Activated T-helper 2 cell treated with anti-CD3 and anti-CD28 coated beads, Interferon-gamma antibody, Interleukin-2, Interleukin-4, amounts not matched to agents 10 μg/mL and 5 μg/mL and 100 μg/mL, durations not matched to agents 14 hours and 24 hours and 36 hours (primary cell): Measurements from ENCODE around the gene APOA4. TPM values are rescaled to one million over a fixed set of nuclear protein-coding genes. Genes with fewer than 3 reads are reported as not detected.

Experiments used
- DNase-seq: peaks from one replicate; pipeline ENCODE4 v3.0.0; 2021; ENCODE audit warnings: low spot score
- H3K27ac Mint-ChIP-seq: one replicate; pipeline ENCODE4 v1.8.0; 2021; ENCODE audit warnings: mixed read lengths
- H3K27me3 Mint-ChIP-seq: one replicate; pipeline ENCODE4 v1.8.0; 2021; ENCODE audit warnings: low read depth, mixed read lengths
- H3K36me3 Mint-ChIP-seq: one replicate; pipeline ENCODE4 v1.8.0; 2021; ENCODE audit warnings: low read depth, mixed read lengths
- H3K4me1 Mint-ChIP-seq: one replicate; pipeline ENCODE4 v1.8.0; 2021; ENCODE audit warnings: low read depth, mixed read lengths
- H3K4me3 Mint-ChIP-seq: one replicate; pipeline ENCODE4 v1.8.0; 2021; ENCODE audit warnings: low read depth, mild to moderate bottlenecking, moderate library complexity, mixed read lengths
- H3K9me3 Mint-ChIP-seq: one replicate; pipeline ENCODE4 v1.8.0; 2021; ENCODE audit warnings: mixed read lengths
- intact Hi-C: fragments of 100-400 bp; cut with micrococcal nuclease; formaldehyde crosslinking; loops from one replicate; pipeline ENCODE4 v1.15.1; 2023
- total RNA-seq: library from RNA; stranded (reverse); gene quantifications from 2 replicates; pipeline ENCODE4 v1.2.3, GENCODE V29; 2022

Gene APOA4
- total RNA-seq, 1 donor from 2014 or later: not detected

DNA sequence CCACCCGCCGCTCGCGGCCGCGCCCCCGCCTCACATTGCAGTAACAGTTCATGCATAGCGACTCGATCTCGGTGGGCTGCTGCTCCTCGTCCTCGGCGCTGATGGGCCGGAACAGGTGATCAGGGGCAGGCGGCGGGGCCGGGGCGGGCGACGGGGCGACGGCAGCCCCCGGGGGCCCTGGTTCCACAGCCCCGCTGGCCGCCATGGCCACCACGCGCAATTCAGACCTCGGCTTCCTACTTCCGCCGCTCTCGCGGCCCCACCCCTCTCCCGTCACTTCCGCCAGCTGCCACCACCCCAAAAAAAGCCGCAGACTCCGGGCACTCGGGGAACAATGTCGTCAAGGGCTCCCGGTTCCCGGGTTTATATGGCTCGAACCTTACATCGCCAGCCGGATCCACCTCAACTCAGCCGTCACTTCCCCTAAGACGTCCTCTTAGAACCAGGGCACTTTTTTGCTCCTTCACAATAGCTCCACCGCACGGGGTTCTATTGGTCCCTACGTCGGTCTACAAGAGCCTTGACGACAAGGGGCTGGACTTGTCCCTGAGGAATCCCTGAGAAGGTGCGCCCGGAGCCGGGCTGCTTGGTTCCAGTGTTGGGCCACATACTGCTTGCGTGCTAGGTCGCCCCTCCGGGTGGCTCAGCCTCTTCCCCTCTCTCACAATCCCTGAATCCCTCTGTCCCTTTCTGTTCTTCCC, 35.2 kb downstream of the APOA4 start, which contains the start of gene ZPR1:
TSS of gene ZPR1 (minus strand) at position 238 of the 701 bp plus-strand sequence. CDS start at position 205, 33 bp downstream.
- Mint-ChIP-seq H3K4me3 (peak within 1 kb of the TSS; percentile 90), H3K27me3 (no peaks in the 10 kb centered on the region), H3K9me3 (no peaks in the 10 kb centered on the region), H3K36me3 (peaks cover 41% of the 10 kb centered on the region), H3K4me1 (peaks cover 44% of the 10 kb centered on the region), H3K27ac (peak within 1 kb of the TSS; percentile 81)
- DNase-seq: peak; percentile 83
- intact Hi-C loops: loop anchor here (1.0 to 5.0 kb wide), 4 partner anchors 15 to 444 kb away; partner anchors contain the start of genes PCSK7, RNF214 and SIK3

DNA sequence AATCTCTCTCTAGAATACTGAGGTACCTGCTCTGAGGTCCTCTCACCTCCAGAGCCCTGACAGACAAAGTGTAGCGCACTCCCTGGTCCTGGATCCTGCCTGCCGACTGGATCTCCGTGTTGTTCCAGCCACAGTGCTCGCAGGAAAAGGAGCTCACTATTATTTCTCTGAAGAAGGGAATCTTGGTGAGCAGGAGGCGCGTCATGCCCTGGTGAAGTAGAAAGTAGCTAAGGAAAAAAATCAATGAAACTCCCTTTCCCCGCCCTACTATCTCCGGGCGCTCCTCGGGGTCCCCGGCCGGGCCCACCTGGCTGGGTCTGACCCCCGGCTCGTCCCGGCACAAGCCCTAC, 35.7 kb downstream of the APOA4 start:
- DNase-seq: no peak
- Mint-ChIP-seq H3K27ac (peak overlapping the region; percentile 81), H3K9me3 (no peaks in the 10 kb centered on the region), H3K27me3 (no peaks in the 10 kb centered on the region), H3K4me1 (peaks cover 48% of the 10 kb centered on the region), H3K4me3 (peak overlapping the region; percentile 90), H3K36me3 (peaks cover 47% of the 10 kb centered on the region)
- intact Hi-C loops: loop anchor here (5.0 kb wide), 2 partner anchors 65 to 445 kb away; partner anchors contain the start of genes PCSK7 and RNF214

DNA sequence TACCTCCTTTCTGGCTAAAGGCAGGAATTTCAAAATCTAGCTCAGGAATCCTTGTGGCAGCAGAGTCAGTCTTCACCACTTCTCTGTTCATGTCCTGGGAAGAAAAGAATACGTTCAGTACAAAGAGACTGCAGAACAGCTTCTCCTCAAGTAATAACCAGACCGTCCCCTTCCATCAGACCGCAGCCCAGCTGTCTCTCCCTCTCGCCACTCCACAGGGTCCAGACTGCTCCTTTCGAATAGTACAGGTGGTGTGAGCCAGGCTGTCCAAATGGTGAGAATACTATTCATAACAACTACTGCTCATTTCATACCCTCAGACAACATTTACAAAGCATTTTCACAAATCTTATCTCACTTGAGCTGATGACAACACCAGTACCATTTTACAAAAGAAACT, 36.1 kb downstream of the APOA4 start:
- peaks cover 51% of the 10 kb centered on the region for H3K4me1 Mint-ChIP-seq
- peaks cover 51% of the 10 kb centered on the region for H3K36me3 Mint-ChIP-seq
- peak overlapping the region; percentile 81 for H3K27ac Mint-ChIP-seq
- DNase-seq: no peak
- intact Hi-C loops: loop anchor here (5.0 kb wide), 2 partner anchors 65 to 445 kb away; partner anchors contain the start of genes PCSK7 and RNF214
- H3K4me3 Mint-ChIP-seq: peak overlapping the region; percentile 90
- H3K27me3 Mint-ChIP-seq: no peaks in the 10 kb centered on the region
- no peaks in the 10 kb centered on the region for H3K9me3 Mint-ChIP-seq

DNA sequence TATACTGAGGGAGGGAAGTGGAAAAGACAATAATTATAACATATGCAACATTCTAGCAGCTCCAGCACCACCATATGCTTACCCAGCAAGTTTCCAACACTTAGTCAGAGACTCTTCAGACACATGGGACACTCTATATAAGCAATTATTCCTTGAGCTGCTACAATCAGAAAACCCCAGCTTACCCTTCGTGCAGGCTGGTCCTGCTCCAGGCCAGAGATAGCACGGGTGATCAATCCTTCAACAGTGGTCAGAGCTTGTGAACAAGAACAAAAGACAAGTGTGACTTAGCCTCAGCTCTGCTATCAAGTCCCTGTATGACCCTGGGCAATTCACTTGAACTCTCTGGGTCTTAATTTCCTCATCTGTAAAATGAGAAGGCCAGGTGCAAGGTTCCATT, 36.8 kb downstream of the APOA4 start:
- intact Hi-C loops: loop anchor here (5.0 kb wide), 2 partner anchors 66 to 446 kb away; partner anchors contain the start of genes PCSK7 and RNF214
- DNase-seq: no peak
- H3K36me3 Mint-ChIP-seq: peaks cover 57% of the 10 kb centered on the region
- H3K9me3 Mint-ChIP-seq: no peaks in the 10 kb centered on the region
- no peak overlapping the region for H3K27ac Mint-ChIP-seq
- no peaks in the 10 kb centered on the region for H3K27me3 Mint-ChIP-seq
- H3K4me3 Mint-ChIP-seq: peak overlapping the region; percentile 90
- H3K4me1 Mint-ChIP-seq: peaks cover 53% of the 10 kb centered on the region

DNA sequence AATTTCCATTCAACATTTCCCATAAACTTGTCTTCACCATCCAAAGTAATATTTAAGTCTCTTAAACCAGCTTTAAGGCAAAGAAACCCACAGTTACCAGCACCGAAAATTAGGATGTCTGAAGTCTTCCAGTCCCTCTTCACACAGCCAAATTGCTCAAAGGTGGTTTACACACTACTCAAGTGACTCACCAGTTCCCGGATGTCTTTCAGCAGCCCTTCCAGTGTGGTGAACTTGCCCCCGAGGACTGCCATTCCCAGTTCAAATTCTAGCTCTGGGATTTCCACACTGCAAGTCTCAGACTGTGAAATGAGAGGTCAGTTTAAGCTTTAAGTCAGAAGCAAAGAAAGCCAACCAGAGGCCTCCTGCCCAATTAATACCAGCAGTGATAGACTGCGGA, 40.4 kb downstream of the APOA4 start:
- no peak for DNase-seq
- peaks cover 55% of the 10 kb centered on the region for H3K4me1 Mint-ChIP-seq
- no peak overlapping the region for H3K4me3 Mint-ChIP-seq
- no peaks in the 10 kb centered on the region for H3K9me3 Mint-ChIP-seq
- H3K36me3 Mint-ChIP-seq: peaks cover 91% of the 10 kb centered on the region
- no peaks in the 10 kb centered on the region for H3K27me3 Mint-ChIP-seq
- peak overlapping the region; percentile 19 for H3K27ac Mint-ChIP-seq
- intact Hi-C loops: no loop called here

DNA sequence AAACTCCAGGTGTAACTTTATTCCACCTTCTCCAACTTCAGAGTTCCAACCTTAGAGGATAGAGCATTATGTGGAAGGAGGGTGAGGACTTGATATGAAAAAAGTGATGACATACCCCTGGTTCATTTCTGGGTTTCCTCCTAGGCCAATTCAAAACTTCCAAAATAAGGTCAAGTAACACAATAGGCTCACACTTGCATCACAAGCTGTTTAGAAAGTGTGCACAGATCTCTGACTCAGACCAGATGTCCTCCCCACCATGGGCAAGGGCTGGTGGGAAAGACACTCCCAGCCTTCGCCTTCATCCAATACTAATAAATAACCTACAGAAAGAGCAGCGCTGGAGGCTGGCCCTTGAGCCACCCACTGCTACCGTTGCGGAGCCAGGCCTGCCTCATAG, 44.5 kb downstream of the APOA4 start:
- Mint-ChIP-seq H3K27ac (no peak overlapping the region), H3K27me3 (no peaks in the 10 kb centered on the region), H3K36me3 (peaks cover 76% of the 10 kb centered on the region), H3K9me3 (no peaks in the 10 kb centered on the region), H3K4me1 (peaks cover 56% of the 10 kb centered on the region), H3K4me3 (no peak overlapping the region)
- DNase-seq: no peak
- intact Hi-C loops: no loop called here

DNA sequence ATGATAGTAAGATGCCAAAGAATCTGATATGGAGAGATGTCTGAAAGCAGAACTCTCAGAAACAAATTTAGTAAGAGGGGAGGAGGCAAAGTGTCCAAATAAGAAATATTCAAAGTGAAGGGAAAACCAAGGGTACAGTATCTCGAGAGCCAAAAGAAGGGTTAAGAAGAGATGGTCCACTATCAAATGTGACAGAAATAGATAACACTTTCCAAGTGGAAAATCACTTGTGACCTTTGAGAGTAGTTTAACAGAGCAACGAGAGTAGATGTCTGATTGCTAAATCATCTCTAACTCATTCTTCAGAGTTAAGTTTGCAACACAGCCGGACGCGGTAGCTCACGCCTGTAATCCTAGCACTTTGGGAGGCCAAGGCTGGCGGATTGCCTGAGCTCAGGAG, 46.0 kb downstream of the APOA4 start:
- Mint-ChIP-seq H3K4me3 (no peak overlapping the region), H3K9me3 (no peaks in the 10 kb centered on the region), H3K36me3 (peaks cover 61% of the 10 kb centered on the region), H3K27ac (peak overlapping the region; percentile 71), H3K27me3 (no peaks in the 10 kb centered on the region), H3K4me1 (peaks cover 46% of the 10 kb centered on the region)
- intact Hi-C loops: no loop called here
- DNase-seq: no peak

DNA sequence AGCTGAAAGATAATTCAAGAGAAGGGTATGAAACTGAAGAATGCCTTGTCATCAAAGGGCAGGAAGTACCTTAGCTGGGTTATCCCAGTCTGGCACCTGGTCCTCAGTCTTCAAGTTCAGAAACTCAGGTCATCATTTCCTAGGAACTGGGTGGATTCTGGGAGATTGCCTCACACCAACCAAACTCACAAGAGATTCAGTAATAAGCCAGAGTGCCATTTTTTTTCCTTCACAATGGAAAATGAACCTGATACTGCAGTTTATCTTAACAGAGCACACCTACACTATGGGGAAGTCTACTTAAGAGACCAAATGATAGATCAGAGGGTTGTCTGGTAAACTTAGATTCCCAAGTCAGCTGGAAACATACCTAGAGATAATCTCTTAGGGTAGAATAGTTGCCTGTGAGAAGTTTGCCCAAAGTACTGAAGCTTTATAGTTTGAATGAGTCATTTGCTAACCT, 46.6 kb downstream of the APOA4 start:
- peaks cover 50% of the 10 kb centered on the region for H3K4me1 Mint-ChIP-seq
- no peaks in the 10 kb centered on the region for H3K9me3 Mint-ChIP-seq
- no peak for DNase-seq
- H3K27me3 Mint-ChIP-seq: no peaks in the 10 kb centered on the region
- H3K4me3 Mint-ChIP-seq: no peak overlapping the region
- H3K27ac Mint-ChIP-seq: peak overlapping the region; percentile 71
- H3K36me3 Mint-ChIP-seq: peaks cover 56% of the 10 kb centered on the region
- intact Hi-C loops: no loop called here

DNA sequence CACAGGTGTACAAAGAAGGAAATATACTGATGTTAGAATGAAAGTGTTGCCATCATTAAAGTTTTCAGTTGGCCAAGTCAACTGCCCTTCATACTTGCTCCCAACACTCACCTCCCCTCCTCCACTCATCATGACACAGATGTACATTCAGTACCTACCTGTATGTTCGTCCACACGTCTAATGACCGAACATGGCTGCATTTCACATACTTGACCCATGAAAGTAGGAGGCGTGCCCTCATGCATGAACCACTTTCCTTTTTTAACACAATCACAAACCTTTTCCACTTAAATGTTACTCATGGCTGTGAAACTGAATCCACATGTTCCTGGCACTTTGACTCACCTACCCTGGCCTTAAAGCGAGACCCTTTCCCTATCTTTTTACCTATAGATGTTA, 47.1 kb downstream of the APOA4 start:
- H3K9me3 Mint-ChIP-seq: no peaks in the 10 kb centered on the region
- no peak for DNase-seq
- no peak overlapping the region for H3K4me3 Mint-ChIP-seq
- peak overlapping the region; percentile 71 for H3K27ac Mint-ChIP-seq
- H3K36me3 Mint-ChIP-seq: peaks cover 51% of the 10 kb centered on the region
- no peaks in the 10 kb centered on the region for H3K27me3 Mint-ChIP-seq
- intact Hi-C loops: no loop called here
- H3K4me1 Mint-ChIP-seq: peaks cover 50% of the 10 kb centered on the region

DNA sequence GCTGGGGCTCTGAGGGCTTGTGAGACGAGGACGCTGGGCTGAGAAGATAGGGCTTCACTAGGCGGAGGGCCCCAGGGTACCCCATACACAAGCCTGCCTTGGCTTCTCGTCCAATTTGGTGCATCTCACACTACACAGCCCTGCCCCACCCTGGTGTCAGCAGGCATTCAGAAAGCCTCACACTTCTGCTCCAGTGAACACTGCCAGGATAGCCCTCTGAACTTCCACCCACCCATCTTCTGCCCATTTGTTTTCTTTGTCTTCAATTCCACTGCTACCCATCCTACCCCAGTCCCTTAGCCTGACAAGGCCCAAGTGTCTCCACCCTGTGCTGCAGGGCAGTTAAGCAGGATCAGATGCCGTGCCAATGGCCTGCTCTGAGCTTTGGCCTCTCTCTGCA, 48.4 kb downstream of the APOA4 start:
- no peak for DNase-seq
- H3K27me3 Mint-ChIP-seq: no peaks in the 10 kb centered on the region
- peak overlapping the region; percentile 47 for H3K4me3 Mint-ChIP-seq
- intact Hi-C loops: loop anchor here (5.0 kb wide), 1 partner anchor 368 kb away; the partner anchor contains the start of gene PAFAH1B2
- H3K27ac Mint-ChIP-seq: peak overlapping the region; percentile 16
- peaks cover 49% of the 10 kb centered on the region for H3K4me1 Mint-ChIP-seq
- peaks cover 48% of the 10 kb centered on the region for H3K36me3 Mint-ChIP-seq
- no peaks in the 10 kb centered on the region for H3K9me3 Mint-ChIP-seq

DNA sequence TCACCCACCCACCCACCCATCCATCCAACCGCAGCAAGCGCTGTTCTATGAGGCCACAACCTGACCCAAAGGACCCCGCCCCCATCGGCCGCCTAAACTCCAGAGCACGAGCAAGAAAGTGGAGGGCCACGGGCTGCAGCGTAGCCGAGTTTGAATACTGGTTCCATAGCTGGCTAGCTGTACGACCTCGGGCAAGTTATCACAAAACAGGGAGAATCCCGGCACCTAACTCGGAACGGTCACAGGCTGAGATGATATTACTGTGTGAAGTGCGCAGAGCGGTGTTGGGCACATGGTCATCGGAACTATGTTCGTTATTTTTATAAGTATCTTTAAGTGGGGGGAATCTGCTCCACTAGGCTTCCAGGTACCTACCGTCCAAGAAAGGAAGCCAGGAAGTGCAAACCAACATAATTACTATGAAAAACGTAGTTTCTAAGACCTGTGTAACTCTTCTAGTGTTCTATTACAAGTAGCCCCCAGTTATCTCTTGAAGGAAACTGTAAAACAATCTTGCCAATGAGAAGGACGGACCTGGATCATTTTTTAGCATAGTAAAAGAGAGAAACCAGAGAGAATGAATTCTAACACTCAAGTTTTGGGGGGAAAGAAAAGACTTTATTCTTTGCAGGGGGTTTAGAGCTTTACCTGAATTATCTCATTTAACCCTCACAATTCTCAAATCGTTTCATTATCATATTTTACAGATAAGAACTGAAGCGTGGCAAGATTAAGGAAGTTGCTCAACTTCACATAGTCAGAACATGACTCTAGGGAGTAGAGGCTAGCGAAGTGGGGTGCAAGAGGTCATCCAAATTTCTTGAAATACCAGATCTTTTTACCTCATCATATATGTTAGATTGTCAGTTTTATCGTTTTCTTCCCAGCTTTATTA, 49.7 kb downstream of the APOA4 start:
- Mint-ChIP-seq H3K27ac (peak overlapping the region; percentile 97), H3K4me1 (peaks cover 47% of the 10 kb centered on the region), H3K4me3 (peak overlapping the region; percentile 99), H3K36me3 (peaks cover 42% of the 10 kb centered on the region), H3K27me3 (no peaks in the 10 kb centered on the region), H3K9me3 (no peaks in the 10 kb centered on the region)
- intact Hi-C loops: loop anchor here (1.0 to 5.0 kb wide), 4 partner anchors 15 to 459 kb away; partner anchors contain the start of genes PAFAH1B2, PCSK7, RNF214 and ZPR1
- no peak for DNase-seq

DNA sequence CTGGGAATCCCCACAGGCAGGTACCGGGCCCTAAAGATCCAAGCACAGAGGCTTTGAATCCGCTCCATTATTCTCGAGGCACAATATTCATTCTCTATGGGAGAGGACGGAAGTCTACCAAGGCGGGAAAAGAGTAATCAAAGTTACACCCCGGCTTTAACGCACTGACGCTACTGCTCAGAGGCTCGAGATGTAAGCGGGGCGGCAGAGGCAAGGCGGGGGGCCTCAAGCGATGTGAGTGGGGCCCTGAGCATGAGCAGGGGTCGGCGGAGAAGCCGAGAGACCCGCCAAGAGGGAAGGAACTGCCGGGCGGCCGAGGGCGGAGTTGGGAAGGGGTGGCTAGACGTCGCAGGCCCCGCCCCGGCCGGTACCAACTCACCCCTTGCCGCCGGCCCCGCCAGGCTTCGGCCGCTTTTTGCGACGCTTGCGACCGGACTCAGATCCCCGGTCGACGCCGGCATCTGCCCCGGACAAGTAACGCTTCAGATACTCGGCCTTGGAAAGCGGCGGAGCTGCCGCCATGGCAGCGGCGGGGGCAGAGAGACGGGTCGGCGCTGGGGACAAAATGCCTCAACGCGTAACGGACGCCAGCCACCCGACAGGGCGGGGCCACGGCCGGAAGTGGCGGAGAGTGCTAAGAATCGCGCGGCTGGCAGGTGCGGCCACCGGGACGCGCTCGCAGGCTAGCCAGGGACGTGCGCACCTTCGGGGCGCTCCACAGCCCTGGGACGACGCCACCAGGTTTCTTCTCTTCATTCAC, 50.5 kb downstream of the APOA4 start, which contains the start of gene BUD13:
TSS of gene BUD13 (minus strand) at position 545 of the 760 bp plus-strand sequence. CDS start at position 522, 23 bp downstream.
- Mint-ChIP-seq H3K27me3 (no peaks in the 10 kb centered on the region), H3K36me3 (peaks cover 36% of the 10 kb centered on the region), H3K9me3 (no peaks in the 10 kb centered on the region), H3K4me3 (peak within 1 kb of the TSS; percentile 99), H3K4me1 (peaks cover 39% of the 10 kb centered on the region), H3K27ac (peak within 1 kb of the TSS; percentile 97)
- DNase-seq: peak; percentile 93
- intact Hi-C loops: loop anchor here (1.0 to 5.0 kb wide), 4 partner anchors 16 to 460 kb away; partner anchors contain the start of genes PAFAH1B2, PCSK7, RNF214 and ZPR1
